CD14-positive monocyte (primary cell): Measurements from ENCODE around the gene DENND10. TPM values are rescaled to one million over a fixed set of nuclear protein-coding genes. Genes with fewer than 3 reads are reported as not detected.

Experiments used
- DNase-seq, 3 donors: peaks; one replicate each; pipeline ENCODE4 v3.0.0-alpha.2; 2011 to 2022
- H2AFZ ChIP-seq: 2 replicates; pipeline ENCODE4 v1.6.0; 2012; ENCODE audit warnings: mild to moderate bottlenecking, low read depth, low read length, inconsistent platforms; ENCODE audit not compliant: insufficient read depth, poor library complexity, severe bottlenecking
- H3K27ac ChIP-seq, 2 donors: 1 replicate in 1 of 2; 2 replicates in 1 of 2; pipeline ENCODE4 v1.5.1; 2012 to 2013; ENCODE audit warnings: low read length in 2 of 2, control low read depth in 1 of 2, inconsistent platforms in 1 of 2, low read depth in 1 of 2, mild to moderate bottlenecking in 1 of 2
- H3K27me3 ChIP-seq, 2 donors: one replicate each; pipeline versions ENCODE4 v1.6.0 to v1.6.1; 2011 to 2013; ENCODE audit warnings: low read length in 2 of 2; ENCODE audit not compliant: control insufficient read depth in 2 of 2, insufficient read depth in 2 of 2
- H3K36me3 ChIP-seq, 2 donors: replicated peaks in 1 of 2; 1 replicate in 1 of 2; 2 replicates in 1 of 2; pipeline versions ENCODE4 v1.5.1 to v1.6.1; 2012 to 2013; ENCODE audit warnings: low read length in 2 of 2, control low read depth in 1 of 2, inconsistent platforms in 1 of 2, mild to moderate bottlenecking in 1 of 2; ENCODE audit not compliant: insufficient read depth in 2 of 2, control insufficient read depth in 1 of 2
- H3K4me1 ChIP-seq, 2 donors: 1 replicate in 1 of 2; 2 replicates in 1 of 2; pipeline versions ENCODE4 v1.5.1 to v1.6.1; 2012 to 2013; ENCODE audit warnings: low read length in 2 of 2, control low read depth in 1 of 2, inconsistent platforms in 1 of 2, mild to moderate bottlenecking in 1 of 2, moderate library complexity in 1 of 2; ENCODE audit not compliant: insufficient read depth in 2 of 2, control insufficient read depth in 1 of 2
- H3K4me2 ChIP-seq: replicated peaks from 2 replicates; pipeline ENCODE3; 2012; ENCODE audit warnings: low read length, moderate library complexity, mild to moderate bottlenecking; ENCODE audit not compliant: poor library complexity, severe bottlenecking; ENCODE audit errors: extremely low read depth
- H3K4me3 ChIP-seq, 3 experiments: fragments of 200-600 bp in 1 of 3; sonication (generic) in 1 of 3; replicated peaks in 1 of 3; 1 replicate in 2 of 3; 2 replicates in 1 of 3; pipeline ENCODE4 v1.5.1; 2011 to 2013; ENCODE audit warnings: low read length in 3 of 3, mild to moderate bottlenecking in 3 of 3, control low read depth in 2 of 3, low read depth in 2 of 3, inconsistent platforms in 1 of 3, moderate library complexity in 1 of 3
- H3K79me2 ChIP-seq: 2 replicates; pipeline ENCODE4 v1.6.0; 2012; ENCODE audit warnings: mild to moderate bottlenecking, control low read depth, inconsistent platforms, low read length, moderate library complexity; ENCODE audit not compliant: insufficient read depth
- H3K9ac ChIP-seq: 2 replicates; pipeline ENCODE4 v1.6.0; 2017; ENCODE audit warnings: low read length, mild to moderate bottlenecking; ENCODE audit not compliant: insufficient read depth, poor library complexity, severe bottlenecking
- H3K9me3 ChIP-seq, 2 donors: replicated peaks in 1 of 2; 1 replicate in 1 of 2; 2 replicates in 1 of 2; pipeline versions ENCODE4 v1.5.1 to v1.6.1; 2012 to 2013; ENCODE audit warnings: low read length in 2 of 2, control low read depth in 1 of 2; ENCODE audit not compliant: control insufficient read depth in 1 of 2, insufficient read depth in 1 of 2
- H4K20me1 ChIP-seq: 2 replicates; pipeline ENCODE4 v1.6.0; 2012; ENCODE audit warnings: mild to moderate bottlenecking, low read length, control low read depth, moderate library complexity; ENCODE audit not compliant: insufficient read depth
- H3K27ac Mint-ChIP-seq, 7 donors: one replicate each; pipeline ENCODE4 v1.8.0; 2020; ENCODE audit warnings: mild to moderate bottlenecking in 7 of 7, mixed read lengths in 7 of 7, moderate library complexity in 6 of 7, inconsistent platforms in 2 of 7
- H3K27me3 Mint-ChIP-seq, 3 donors: one replicate each; pipeline ENCODE4 v1.8.0; 2021 to 2022; ENCODE audit warnings: low read depth in 3 of 3, mild to moderate bottlenecking in 3 of 3, mixed read lengths in 3 of 3, moderate library complexity in 3 of 3, inconsistent platforms in 1 of 3
- H3K36me3 Mint-ChIP-seq, 2 donors: one replicate each; pipeline ENCODE4 v1.8.0; 2020; ENCODE audit warnings: mixed read lengths in 2 of 2, inconsistent platforms in 1 of 2, mild to moderate bottlenecking in 1 of 2
- H3K4me1 Mint-ChIP-seq: one replicate; pipeline ENCODE4 v1.8.0; 2020; ENCODE audit warnings: mild to moderate bottlenecking, mixed read lengths
- H3K4me3 Mint-ChIP-seq, 2 donors: one replicate each; pipeline ENCODE4 v1.8.0; 2020; ENCODE audit warnings: mild to moderate bottlenecking in 2 of 2, mixed read lengths in 2 of 2, moderate library complexity in 1 of 2
- H3K9me3 Mint-ChIP-seq, 7 donors: one replicate each; pipeline ENCODE4 v1.8.0; 2020 to 2022; ENCODE audit warnings: mixed read lengths in 7 of 7, mild to moderate bottlenecking in 6 of 7, moderate library complexity in 6 of 7, inconsistent platforms in 2 of 7
- CTCF ChIP-seq: fragments of 200-600 bp; IDR thresholded peaks from one replicate; pipeline ENCODE4 v1.8.0; 2022; ENCODE audit warnings: antibody characterized with exemption, mild to moderate bottlenecking
- WGBS: methylation state at CpG from one replicate; pipeline ENCODE4 v1.1.5; 2013; ENCODE audit warnings: missing lambda C conversion rate; ENCODE audit not compliant: insufficient coverage; 5-methylcytosine and 5-hydroxymethylcytosine counted together
- intact Hi-C, 2 donors: fragments of 100-400 bp; cut with micrococcal nuclease; formaldehyde crosslinking; loops; one replicate each; pipeline versions ENCODE4 v1.15.0 to v1.15.1; 2023
- polyA plus RNA-seq, 3 donors: library from polyadenylated mRNA; depleted of rRNA in 1 of 3; unstranded in 2 of 3; stranded (reverse) in 1 of 3; fragments of 300-500 nt in 2 of 3; fragments of >200 nt in 1 of 3; fragmentation: Illumina TruSeq in 2 of 3; gene quantifications; 1 replicate in 2 of 3; 2 replicates in 1 of 3; pipeline ENCODE4 v1.2.3, GENCODE V29; 2012 to 2021

DENND10 gene
- polyA plus RNA-seq, 3 donors: 129 to 188 (median 141) TPM

DNA sequence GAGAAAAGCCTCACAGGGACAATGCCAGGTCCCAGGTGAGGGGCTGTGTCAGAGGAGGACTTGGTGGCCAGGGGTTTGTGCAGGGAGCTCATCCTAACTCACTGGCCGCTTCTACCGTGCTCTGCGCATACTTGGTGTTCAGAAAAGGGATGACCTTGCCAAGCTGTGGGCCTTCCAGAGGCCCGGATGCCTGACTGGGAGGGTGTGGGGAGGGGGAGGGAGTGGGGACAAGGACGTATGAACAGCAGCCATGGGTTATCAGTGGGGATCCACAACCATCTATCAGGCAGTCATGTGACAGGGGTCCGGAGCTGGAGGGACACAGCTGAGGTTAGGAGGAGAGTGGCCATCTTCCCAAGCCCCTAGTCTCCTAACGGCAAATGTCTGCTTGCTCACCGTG is 55.4 kb downstream of the DENND10 start:
- DNase-seq: no peak
- Histone ChIP-seq H3K9ac (no peak overlapping the region), H3K27ac (no peak overlapping the region), H3K4me2 (no peak overlapping the region), H3K4me1 (peaks cover under 1 to 3% of the 10 kb centered on the region in 2 donors), H4K20me1 (no peaks in the 10 kb centered on the region), H3K79me2 (peaks cover 15% of the 10 kb centered on the region), H3K4me3 (no peak overlapping the region), H2AFZ (no peak overlapping the region), H3K9me3 (no peaks in the 10 kb centered on the region), H3K27me3 (no peaks in the 10 kb centered on the region), H3K36me3 (peaks cover 49 to 78% of the 10 kb centered on the region in 2 donors)
- Mint-ChIP-seq H3K9me3 (no peaks in the 10 kb centered on the region), H3K36me3 (peaks cover 56 to 74% of the 10 kb centered on the region in 2 donors), H3K4me1 (peaks cover 11% of the 10 kb centered on the region), H3K27ac (peak overlapping the region in 2 of 7 donors; percentile 11 to 69), H3K27me3 (peaks cover 0 to 1% (median 0%) of the 10 kb centered on the region in 3 donors), H3K4me3 (no peak overlapping the region)
- whole genome bisulfite sequencing: 86% methylated on average over 4 of the region's 8 CpGs
- intact Hi-C loops: no loop called here
- TF ChIP-seq CTCF: no peak

DNA sequence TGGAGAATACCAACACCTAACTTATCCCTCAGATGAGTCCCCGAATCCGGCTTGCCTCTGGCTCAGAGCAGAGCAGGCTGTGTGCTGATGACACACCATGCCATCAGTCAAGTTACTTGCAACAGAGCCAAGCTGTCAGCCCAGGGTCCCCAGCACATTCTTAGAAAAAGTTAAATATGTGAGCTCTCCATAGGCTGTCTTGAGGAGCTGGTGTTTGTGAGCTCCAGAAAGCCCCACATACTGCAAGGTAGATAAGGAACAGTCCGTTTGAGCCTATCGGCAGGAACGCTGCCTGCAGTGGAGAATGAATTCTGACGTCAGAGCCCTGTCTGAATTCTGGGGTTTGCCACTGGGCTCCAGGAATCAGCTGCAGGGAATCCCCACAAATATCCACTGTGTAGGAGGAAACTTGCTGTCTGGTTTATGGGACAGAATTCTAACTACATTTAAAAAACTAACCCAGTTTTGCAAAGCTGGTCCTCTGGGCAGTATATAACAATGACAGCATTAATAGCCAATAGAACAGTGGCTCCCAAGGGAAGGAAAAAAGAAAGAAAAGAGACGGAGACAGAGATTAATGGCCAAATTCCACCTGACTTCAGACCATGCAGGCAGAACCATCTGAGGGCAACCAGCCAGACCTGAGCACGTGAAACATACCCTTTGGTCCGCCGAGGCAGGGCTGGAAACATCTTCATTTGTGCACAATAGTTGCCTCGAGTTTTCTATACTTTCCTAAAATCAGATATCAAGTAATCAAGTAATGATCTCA is 58.0 kb downstream of the DENND10 start:
- Mint-ChIP-seq H3K27ac (no peak overlapping the region), H3K4me1 (peaks cover 29% of the 10 kb centered on the region), H3K9me3 (no peaks in the 10 kb centered on the region), H3K4me3 (no peak overlapping the region), H3K36me3 (peaks cover 35 to 49% of the 10 kb centered on the region in 2 donors), H3K27me3 (peaks cover 0 to 1% (median 0%) of the 10 kb centered on the region in 3 donors)
- H3K36me3 ChIP-seq: peaks cover 28 to 53% of the 10 kb centered on the region in 2 donors
- H3K9me3 ChIP-seq: no peaks in the 10 kb centered on the region
- H4K20me1 ChIP-seq: no peaks in the 10 kb centered on the region
- no peaks in the 10 kb centered on the region for H3K27me3 ChIP-seq
- H3K27ac ChIP-seq: no peak overlapping the region
- H3K4me1 ChIP-seq: peaks cover 21 to 26% of the 10 kb centered on the region in 2 donors
- DNase-seq: no peak
- intact Hi-C loops: no loop called here
- H3K4me3 ChIP-seq: no peak overlapping the region
- TF ChIP-seq CTCF: no peak
- H3K79me2 ChIP-seq: peaks cover 25% of the 10 kb centered on the region
- WGBS: 94% methylated on average over 8 of the region's 11 CpGs
- H2AFZ ChIP-seq: no peak overlapping the region
- no peak overlapping the region for H3K9ac ChIP-seq
- no peak overlapping the region for H3K4me2 ChIP-seq
